GM23338 (cell line): ENCODE data around the gene SNX14. TPM values are rescaled to one million over a fixed set of nuclear protein-coding genes. Genes with fewer than 3 reads are reported as not detected.

Experiments used
- ATAC-seq: fragments of 200-7000 bp; cut with Tn5 transposase; 3 replicates; pipeline ENCODE4 v1.9.1; 2020
- DNase-seq: peaks from one replicate; pipeline ENCODE4 v3.0.0-alpha.2; 2015; ENCODE audit warnings: low spot score
- H2AFZ ChIP-seq: fragments of 200-600 bp; sonication (generic); 2 replicates; pipeline ENCODE4 v1.8.0; 2016; ENCODE audit warnings: antibody characterized with exemption, mild to moderate bottlenecking, moderate library complexity
- H3F3A ChIP-seq: fragments of 200-600 bp; sonication (generic); replicated peaks from 2 replicates; pipeline ENCODE4 v1.8.0; 2017; ENCODE audit warnings: antibody characterized with exemption, mixed run types, low read depth
- H3K27ac ChIP-seq: fragments of 200-600 bp; sonication (generic); 2 replicates; pipeline ENCODE4 v1.6.1; 2016; ENCODE audit warnings: low read depth
- H3K27me3 ChIP-seq: fragments of 200-600 bp; sonication (generic); 2 replicates; pipeline ENCODE4 v1.8.0; 2016; ENCODE audit warnings: mild to moderate bottlenecking, mixed run types, moderate library complexity; ENCODE audit not compliant: insufficient read depth
- H3K36me3 ChIP-seq: fragments of 200-600 bp; sonication (generic); 2 replicates; pipeline ENCODE4 v1.8.0; 2016; ENCODE audit warnings: mild to moderate bottlenecking; ENCODE audit not compliant: insufficient read depth
- H3K4me1 ChIP-seq: fragments of 200-600 bp; sonication (generic); 2 replicates; pipeline ENCODE4 v1.8.0; 2016; ENCODE audit warnings: mild to moderate bottlenecking, moderate library complexity; ENCODE audit not compliant: insufficient read depth
- H3K4me2 ChIP-seq: fragments of 200-600 bp; sonication (generic); 2 replicates; pipeline ENCODE4 v1.7.1; 2017; ENCODE audit warnings: mixed run types
- H3K4me3 ChIP-seq: fragments of 200-600 bp; sonication (generic); 2 replicates; pipeline ENCODE4 v1.6.1; 2016; ENCODE audit warnings: mixed run types
- H3K79me2 ChIP-seq: fragments of 200-600 bp; sonication (generic); replicated peaks from 2 replicates; pipeline ENCODE4 v1.8.0; 2017; ENCODE audit warnings: mild to moderate bottlenecking; ENCODE audit not compliant: insufficient read depth
- H3K9me2 ChIP-seq: fragments of 200-600 bp; sonication (generic); 2 replicates; pipeline ENCODE4 v1.8.0; 2017; ENCODE audit not compliant: insufficient read depth
- H4K20me1 ChIP-seq: fragments of 200-600 bp; sonication (generic); replicated peaks from 2 replicates; pipeline ENCODE4 v1.8.0; 2017; ENCODE audit warnings: mild to moderate bottlenecking; ENCODE audit not compliant: insufficient read depth
- H3K27ac Mint-ChIP-seq: 2 replicates; pipeline ENCODE4 v1.8.0; 2020; ENCODE audit warnings: inconsistent platforms, mild to moderate bottlenecking, moderate library complexity, mixed read lengths
- H3K27me3 Mint-ChIP-seq: 3 replicates; pipeline ENCODE4 v1.8.0; 2022; ENCODE audit warnings: low read depth, mild to moderate bottlenecking, moderate library complexity, mixed read lengths, inconsistent platforms; ENCODE audit not compliant: insufficient read depth, poor library complexity
- H3K36me3 Mint-ChIP-seq: 3 replicates; pipeline ENCODE4 v1.8.0; 2021; ENCODE audit warnings: low read depth, mild to moderate bottlenecking, inconsistent platforms, moderate library complexity, mixed read lengths
- H3K4me1 Mint-ChIP-seq: 3 replicates; pipeline ENCODE4 v1.8.0; 2020; ENCODE audit warnings: mild to moderate bottlenecking, inconsistent platforms, mixed read lengths
- H3K4me3 Mint-ChIP-seq: 3 replicates; pipeline ENCODE4 v1.8.0; 2021; ENCODE audit warnings: moderate library complexity, mild to moderate bottlenecking, inconsistent platforms, mixed read lengths
- H3K9me3 Mint-ChIP-seq: 3 replicates; pipeline ENCODE4 v1.8.0; 2020; ENCODE audit warnings: moderate library complexity, mild to moderate bottlenecking, inconsistent platforms, mixed read lengths
- CREB1 ChIP-seq: fragments of 250-450 bp; sonication (Bioruptor Pico); IDR thresholded peaks from 2 replicates; pipeline ENCODE4 v1.5.0; 2020; ENCODE audit warnings: low read depth, mild to moderate bottlenecking, moderate library complexity
- EZH2 ChIP-seq: fragments of 200-600 bp; sonication (generic); IDR thresholded peaks from one replicate; pipeline ENCODE4 v1.8.0; 2017; ENCODE audit warnings: antibody characterized with exemption, mild to moderate bottlenecking, low read depth; ENCODE audit not compliant: unreplicated experiment
- JUNB ChIP-seq: IDR thresholded peaks from one replicate; pipeline ENCODE4 v1.6.1; 2016; ENCODE audit warnings: antibody characterized with exemption; ENCODE audit not compliant: unreplicated experiment
- NANOG ChIP-seq: IDR thresholded peaks from 2 replicates; pipeline ENCODE4 v1.6.1; 2016; ENCODE audit warnings: antibody characterized with exemption, borderline replicate concordance
- POLR2AphosphoS5 ChIP-seq: IDR thresholded peaks from 2 replicates; pipeline ENCODE4 v1.6.1; 2016; ENCODE audit warnings: antibody characterized with exemption, low read depth
- REST ChIP-seq: IDR thresholded peaks from one replicate; pipeline ENCODE4 v1.6.1; 2018; ENCODE audit warnings: antibody characterized with exemption; ENCODE audit not compliant: unreplicated experiment
- STAT1 ChIP-seq: IDR thresholded peaks from one replicate; pipeline ENCODE4 v1.6.1; 2016; ENCODE audit warnings: antibody characterized with exemption; ENCODE audit not compliant: unreplicated experiment
- ZNF331 ChIP-seq: fragments of 250-450 bp; sonication (Bioruptor Pico); IDR thresholded peaks from 2 replicates; pipeline ENCODE4 v1.5.0; 2020; ENCODE audit warnings: low read depth, mild to moderate bottlenecking, moderate library complexity
- polyA plus RNA-seq: library from polyadenylated mRNA; unstranded; fragments of >200 nt; fragmentation: Nextera tagmentation; extraction: Ambion mirVana; gene quantifications from 2 replicates; pipeline ENCODE4 v1.2.1, GENCODE V29; 2016
- total RNA-seq: library from RNA; depleted of rRNA; stranded (reverse); fragments of >200 nt; shearing (Covaris generic); gene quantifications from 2 replicates; pipeline ENCODE4 v1.2.3, GENCODE V29; 2014
- TF ChIP-seq, protein P1 (sequence below), 2 experiments: fragments of 200-600 bp in 1 of 2; sonication (generic) in 1 of 2; conservative IDR thresholded peaks; 2 replicates each; pipeline versions ENCODE4 v1.5.1 to v1.6.1; 2016 to 2017; ENCODE audit warnings: antibody characterized with exemption in 2 of 2, low read depth in 2 of 2, mild to moderate bottlenecking in 2 of 2, moderate library complexity in 1 of 2

Gene SNX14
- total and polyA plus RNA-seq, 2 experiments from 2014 or later = 23.1 to 32.0 TPM

- no peaks in the 10 kb centered on the region for H3K27me3 ChIP-seq
- H2AFZ ChIP-seq = no peak overlapping the region
- Mint-ChIP-seq H3K36me3 (peaks cover 19% of the 10 kb centered on the region; the same call in 2 of the 3 replicates), H3K27ac (no peak overlapping the region), H3K4me3 (no peak overlapping the region), H3K4me1 (no peaks in the 10 kb centered on the region; the same call in 2 of the 3 replicates), H3K27me3 (no peaks in the 10 kb centered on the region), H3K9me3 (no peaks in the 10 kb centered on the region; the same call in 2 of the 3 replicates)
- H3K36me3 ChIP-seq = peaks cover 7% of the 10 kb centered on the region; the same call in 1 of the 2 replicates
- no peak overlapping the region for H3K4me3 ChIP-seq
- H3K79me2 ChIP-seq = no peaks in the 10 kb centered on the region
- no peaks in the 10 kb centered on the region for H3K4me1 ChIP-seq
- no peaks in the 10 kb centered on the region for H3F3A ChIP-seq
- H3K27ac ChIP-seq = no peak overlapping the region
- no peaks in the 10 kb centered on the region for H3K9me2 ChIP-seq
- ATAC-seq = no peak
- no peak for TF ChIP-seq STAT1
- TF ChIP-seq EZH2 = no peak
- TF ChIP-seq NANOG = no peak
- no peak for TF ChIP-seq REST
- no peak for TF ChIP-seq POLR2AphosphoS5
- no peak for TF ChIP-seq JUNB
- H4K20me1 ChIP-seq = no peaks in the 10 kb centered on the region
- no peak for DNase-seq
- no peak overlapping the region for H3K4me2 ChIP-seq
These were observed 45.9 kb downstream of the SNX14 start for GRCh38 chr6:85547719-85548118.

DNA sequence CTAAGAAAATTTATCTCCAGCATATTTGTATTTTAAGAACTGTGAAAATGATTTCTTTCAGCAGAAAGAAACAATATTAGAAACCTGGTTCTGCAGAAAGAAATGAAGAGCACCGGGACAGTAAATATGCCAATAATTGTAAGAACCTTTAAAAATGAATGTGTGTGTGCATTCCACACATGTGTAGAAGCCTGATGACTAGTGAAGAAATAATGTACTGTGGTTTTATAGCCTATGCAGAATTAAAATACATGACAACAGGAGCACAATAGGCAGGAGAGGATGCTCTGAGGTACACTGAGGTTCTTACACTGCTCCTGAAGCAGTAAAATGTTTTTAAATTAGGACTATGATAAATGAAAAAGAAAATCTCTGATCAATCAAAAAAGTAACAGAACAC is 48.9 kb downstream of the SNX14 start:
- H3K4me3 ChIP-seq = no peak overlapping the region
- no peaks in the 10 kb centered on the region for H3F3A ChIP-seq
- no peaks in the 10 kb centered on the region for H3K9me3 Mint-ChIP-seq
- TF ChIP-seq JUNB (no peak), ZNF331 (no peak), REST (no peak), POLR2AphosphoS5 (no peak), CREB1 (no peak)
- TF ChIP-seq, protein P1, sequence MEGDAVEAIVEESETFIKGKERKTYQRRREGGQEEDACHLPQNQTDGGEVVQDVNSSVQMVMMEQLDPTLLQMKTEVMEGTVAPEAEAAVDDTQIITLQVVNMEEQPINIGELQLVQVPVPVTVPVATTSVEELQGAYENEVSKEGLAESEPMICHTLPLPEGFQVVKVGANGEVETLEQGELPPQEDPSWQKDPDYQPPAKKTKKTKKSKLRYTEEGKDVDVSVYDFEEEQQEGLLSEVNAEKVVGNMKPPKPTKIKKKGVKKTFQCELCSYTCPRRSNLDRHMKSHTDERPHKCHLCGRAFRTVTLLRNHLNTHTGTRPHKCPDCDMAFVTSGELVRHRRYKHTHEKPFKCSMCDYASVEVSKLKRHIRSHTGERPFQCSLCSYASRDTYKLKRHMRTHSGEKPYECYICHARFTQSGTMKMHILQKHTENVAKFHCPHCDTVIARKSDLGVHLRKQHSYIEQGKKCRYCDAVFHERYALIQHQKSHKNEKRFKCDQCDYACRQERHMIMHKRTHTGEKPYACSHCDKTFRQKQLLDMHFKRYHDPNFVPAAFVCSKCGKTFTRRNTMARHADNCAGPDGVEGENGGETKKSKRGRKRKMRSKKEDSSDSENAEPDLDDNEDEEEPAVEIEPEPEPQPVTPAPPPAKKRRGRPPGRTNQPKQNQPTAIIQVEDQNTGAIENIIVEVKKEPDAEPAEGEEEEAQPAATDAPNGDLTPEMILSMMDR (conservative IDR thresholded peaks at IDR 0.05; ENCODE audit: low read depth in 2 of 2) = no peak

More for the DNA sequence above, 48.9 kb downstream of the SNX14 start:
- peaks cover 15% of the 10 kb centered on the region; the same call in 2 of the 3 replicates for H3K36me3 Mint-ChIP-seq
- H3K27ac ChIP-seq = no peak overlapping the region
- H3K27me3 ChIP-seq = no peaks in the 10 kb centered on the region
- no peak overlapping the region for H3K4me3 Mint-ChIP-seq
- H3K36me3 ChIP-seq = peaks cover 7% of the 10 kb centered on the region; the same call in 1 of the 2 replicates
- no peaks in the 10 kb centered on the region for H3K9me2 ChIP-seq
- no peaks in the 10 kb centered on the region for H3K4me1 Mint-ChIP-seq
- H2AFZ ChIP-seq = no peak overlapping the region
- H3K27ac Mint-ChIP-seq = no peak overlapping the region
- no peaks in the 10 kb centered on the region for H3K4me1 ChIP-seq
- DNase-seq (no peak), ATAC-seq (no peak)
- no peak overlapping the region for H3K4me2 ChIP-seq
- no peaks in the 10 kb centered on the region for H3K27me3 Mint-ChIP-seq
- no peaks in the 10 kb centered on the region for H4K20me1 ChIP-seq
- H3K79me2 ChIP-seq = no peaks in the 10 kb centered on the region
